ENCODE results near the gene CSTF2T. TPM values are rescaled to one million over a fixed set of nuclear protein-coding genes. Genes with fewer than 3 reads are reported as not detected.

Gene CSTF2T
- total and polyA plus RNA-seq, 10 donors: 12.2 to 37.1 (median 29.9) TPM

DNA sequence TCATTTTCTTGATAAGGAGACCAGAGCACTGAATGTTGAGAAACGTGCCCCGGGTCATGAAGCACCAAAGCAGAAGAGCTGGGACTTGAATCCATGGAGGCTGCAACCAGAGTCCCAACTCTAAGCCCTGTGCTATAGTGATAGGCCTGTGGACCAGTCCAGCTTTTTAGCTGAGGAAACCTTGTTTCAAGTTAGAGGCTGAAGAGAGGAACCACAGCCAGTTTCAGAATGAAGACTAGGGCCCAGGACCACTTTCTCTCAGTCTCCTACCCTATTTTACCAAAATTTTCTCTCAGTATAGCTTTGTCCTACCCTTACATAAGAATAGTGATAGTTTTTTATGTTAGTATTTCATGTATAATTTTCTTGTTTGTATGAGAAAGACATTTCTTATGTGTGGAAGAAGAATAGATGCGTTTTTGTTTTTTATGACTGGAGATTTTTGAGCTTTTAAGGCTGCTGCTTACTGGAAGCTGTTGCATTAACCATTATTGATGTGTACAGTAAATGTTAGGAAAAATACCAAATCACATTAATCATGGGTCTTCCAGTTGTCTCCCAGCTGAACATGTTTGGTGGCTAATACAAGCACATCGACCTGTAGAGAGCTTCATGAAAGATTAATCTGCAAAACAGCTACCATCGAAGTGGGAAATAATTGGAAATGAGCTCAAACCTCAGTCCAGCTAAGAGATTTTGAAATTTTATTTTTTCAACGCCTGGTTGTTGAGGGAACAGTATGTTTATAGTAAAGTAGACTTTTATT is 45.0 kb upstream of the CSTF2T start:
- no peak for TF ChIP-seq CTCF (IDR thresholded peaks at IDR 0.05 in 8 of 11, conservative IDR thresholded peaks at IDR 0.05 in 3 of 11)
- no peak for TF ChIP-seq POLR2AphosphoS5 (IDR thresholded peaks at IDR 0.05)
- no peak for TF ChIP-seq POLR2A (IDR thresholded peaks at IDR 0.05)
- H3K36me3 ChIP-seq: no peaks in the 10 kb centered on the region
- H3K27ac ChIP-seq: no peak overlapping the region
- 80 to 91% (median 87%) methylated on average over 6 of the region's 6 CpGs for WGBS, 5 donors
- no peak for DNase-seq
- no peaks in the 10 kb centered on the region for H3K4me1 ChIP-seq
- H3K4me3 ChIP-seq: no peak overlapping the region
- no peaks in the 10 kb centered on the region for H3K9me3 ChIP-seq
- no peaks in the 10 kb centered on the region for H3K27me3 ChIP-seq (replicated peaks in 1 of 7)
- intact Hi-C loops (cut with DNase I; ENCODE audit: low total_unique reads): no loop called here

GRCh38 chr10:51743146-51743545 is 43.8 kb upstream of the CSTF2T start:
- intact Hi-C loops (cut with DNase I; ENCODE audit: low total_unique reads): no loop called here
- Histone ChIP-seq H3K4me1 (no peaks in the 10 kb centered on the region), H3K36me3 (no peaks in the 10 kb centered on the region), H3K27ac (no peak overlapping the region), H3K27me3 (replicated peaks in 1 of 7) (no peaks in the 10 kb centered on the region), H3K9me3 (no peaks in the 10 kb centered on the region), H3K4me3 (no peak overlapping the region)
- WGBS, 5 donors: 61 to 77% (median 71%) methylated on average over 6 of the region's 6 CpGs
- TF ChIP-seq POLR2AphosphoS5 (IDR thresholded peaks at IDR 0.05): no peak
- no peak for TF ChIP-seq POLR2A (IDR thresholded peaks at IDR 0.05)
- no peak for TF ChIP-seq CTCF (IDR thresholded peaks at IDR 0.05 in 8 of 11, conservative IDR thresholded peaks at IDR 0.05 in 3 of 11)
- no peak for DNase-seq

DNA sequence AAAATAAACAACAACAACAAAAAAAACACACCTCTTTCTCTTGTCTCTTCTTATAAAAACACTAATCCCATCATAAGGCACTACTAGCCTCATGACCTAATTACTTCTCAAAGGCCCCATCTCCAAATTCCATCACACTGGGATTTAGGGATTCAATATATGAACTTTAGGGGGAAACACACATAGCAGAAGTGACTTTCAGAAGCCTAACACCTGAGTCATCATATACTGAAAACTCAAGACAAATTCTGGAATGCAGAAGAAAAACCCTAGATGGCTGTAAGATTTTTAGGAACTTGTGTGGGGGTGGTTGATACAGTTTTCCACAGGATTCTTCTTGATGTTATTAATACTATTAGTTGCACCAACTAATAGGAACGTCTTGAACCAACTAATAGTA is 33.7 kb upstream of the CSTF2T start:
- no peaks in the 10 kb centered on the region for H3K36me3 ChIP-seq
- intact Hi-C loops (cut with DNase I; ENCODE audit: low total_unique reads): no loop called here
- H3K4me3 ChIP-seq: no peak overlapping the region
- H3K9me3 ChIP-seq: no peaks in the 10 kb centered on the region
- DNase-seq: no peak
- 59 to 69% (median 65%) methylated on average over 1 of the region's 1 CpG for WGBS, 5 donors
- H3K4me1 ChIP-seq: no peaks in the 10 kb centered on the region
- no peak overlapping the region for H3K27ac ChIP-seq
- H3K27me3 ChIP-seq (replicated peaks in 1 of 7): no peaks in the 10 kb centered on the region
- TF ChIP-seq POLR2AphosphoS5 (IDR thresholded peaks at IDR 0.05): no peak
- TF ChIP-seq CTCF (IDR thresholded peaks at IDR 0.05 in 8 of 11, conservative IDR thresholded peaks at IDR 0.05 in 3 of 11): no peak
- no peak for TF ChIP-seq POLR2A (IDR thresholded peaks at IDR 0.05)

- H3K4me3 ChIP-seq: no peak overlapping the region
- H3K9me3 ChIP-seq: no peaks in the 10 kb centered on the region
- 78 to 86% (median 81%) methylated on average over 7 of the region's 7 CpGs for WGBS, 5 donors
- intact Hi-C loops (cut with DNase I; ENCODE audit: low total_unique reads): loop anchor here (10.0 kb wide), 1 partner anchor 65 kb away; no protein-coding TSS in a partner anchor
- H3K36me3 ChIP-seq: no peaks in the 10 kb centered on the region
- TF ChIP-seq CTCF (IDR thresholded peaks at IDR 0.05 in 8 of 11, conservative IDR thresholded peaks at IDR 0.05 in 3 of 11) (no peak), POLR2A (IDR thresholded peaks at IDR 0.05) (no peak), POLR2AphosphoS5 (IDR thresholded peaks at IDR 0.05) (no peak)
- no peaks in the 10 kb centered on the region for H3K27me3 ChIP-seq (replicated peaks in 1 of 7)
- no peaks in the 10 kb centered on the region for H3K4me1 ChIP-seq
- DNase-seq: no peak
- H3K27ac ChIP-seq: no peak overlapping the region
These were observed 30.6 kb upstream of the CSTF2T start for GRCh38 chr10:51729822-51730555.

Measured in spleen (tissue), 11 donors.